Measurements from ENCODE around the gene GSN.

GSN gene

DNA sequence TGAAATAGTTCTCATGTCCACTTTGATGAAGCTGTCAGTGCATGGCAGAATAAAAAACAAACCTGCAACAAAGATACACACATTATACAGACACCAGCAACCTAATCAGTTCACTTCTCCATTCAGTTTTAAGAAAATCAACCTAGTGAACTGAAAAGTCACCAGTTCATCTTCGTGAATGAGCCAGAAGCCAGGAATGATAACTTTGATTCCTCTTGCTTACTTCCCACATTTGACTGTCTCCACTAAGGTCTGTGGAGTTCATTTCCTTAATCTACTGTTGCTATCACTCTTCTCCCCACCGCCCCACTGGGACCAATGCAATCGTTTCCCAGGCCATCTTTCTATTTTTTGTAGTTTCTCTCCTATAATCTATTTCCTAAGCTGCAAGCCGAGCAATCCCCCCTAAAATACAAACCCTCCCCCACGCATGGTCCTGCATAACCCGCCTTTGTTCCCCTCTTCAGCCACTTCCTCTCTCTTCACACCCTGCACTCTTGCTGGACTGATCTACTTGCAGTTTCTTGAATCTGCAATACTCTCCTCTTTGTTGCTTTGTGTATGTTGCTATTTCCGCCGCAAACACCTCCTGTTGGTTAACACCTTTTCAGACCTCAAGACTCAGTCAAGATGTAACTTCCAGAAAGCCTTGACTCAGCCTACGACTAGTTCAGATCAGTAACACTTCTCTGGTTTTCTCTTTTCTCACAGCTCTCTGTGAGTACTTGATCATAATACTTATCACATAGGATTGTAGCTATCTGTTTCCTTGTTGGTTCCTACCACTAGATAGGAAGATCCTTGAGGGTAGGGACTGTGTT lies 85.5 kb downstream of the GSN start:
- no peak for DNase-seq (ENCODE audit: low read depth)

DNA sequence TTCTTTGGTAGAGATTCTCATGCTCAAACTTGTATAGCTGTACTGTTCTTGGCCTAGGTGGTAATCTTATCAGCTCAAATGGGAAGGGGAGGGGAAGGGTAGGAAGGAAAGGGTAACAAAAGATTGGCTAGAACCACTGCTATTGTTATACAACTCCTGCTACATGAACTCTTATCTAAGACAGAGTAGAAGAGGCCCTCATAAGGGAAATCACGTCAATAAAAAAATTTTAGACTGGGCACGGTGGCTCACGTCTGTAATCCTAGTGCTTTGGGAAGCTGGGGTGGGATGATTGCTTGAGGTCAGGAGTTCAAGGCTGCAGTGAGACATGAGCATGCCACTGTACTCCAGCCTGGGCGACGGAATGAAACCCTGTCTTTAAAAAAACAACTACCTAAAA lies 86.2 kb downstream of the GSN start:
- no peak for DNase-seq (ENCODE audit: low read depth)

GRCh38 chr9:121354762-121355161 lies 86.8 kb downstream of the GSN start:
- no peak for DNase-seq (ENCODE audit: low read depth)

DNA sequence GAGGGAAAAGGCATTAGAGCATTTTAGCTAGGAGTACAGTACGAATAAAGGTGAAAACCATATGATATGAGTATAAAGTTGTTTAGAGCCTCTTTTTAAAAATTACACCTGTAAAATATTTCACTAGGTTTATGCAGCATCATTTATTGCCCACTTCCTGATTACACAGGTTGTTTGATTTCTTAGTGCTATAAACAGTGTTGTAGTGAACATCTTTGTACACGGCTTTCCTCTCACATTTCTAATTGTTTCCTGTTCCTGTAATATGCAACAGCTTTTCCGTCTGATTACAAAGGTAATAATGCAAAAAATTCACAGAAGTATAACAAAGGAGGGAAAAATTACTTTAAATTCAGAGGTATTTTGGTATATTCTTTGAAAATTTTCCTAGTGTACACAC lies 89.0 kb downstream of the GSN start:
- DNase-seq (ENCODE audit: low read depth), result no peak

GRCh38 chr9:121358751-121359150 lies 90.8 kb downstream of the GSN start:
- no peak for DNase-seq (ENCODE audit: low read depth)

- DNase-seq (ENCODE audit: low read depth), result peak; percentile 90
Measured at GRCh38 chr9:121359351-121360294, 91.7 kb downstream of the GSN start.

DNA sequence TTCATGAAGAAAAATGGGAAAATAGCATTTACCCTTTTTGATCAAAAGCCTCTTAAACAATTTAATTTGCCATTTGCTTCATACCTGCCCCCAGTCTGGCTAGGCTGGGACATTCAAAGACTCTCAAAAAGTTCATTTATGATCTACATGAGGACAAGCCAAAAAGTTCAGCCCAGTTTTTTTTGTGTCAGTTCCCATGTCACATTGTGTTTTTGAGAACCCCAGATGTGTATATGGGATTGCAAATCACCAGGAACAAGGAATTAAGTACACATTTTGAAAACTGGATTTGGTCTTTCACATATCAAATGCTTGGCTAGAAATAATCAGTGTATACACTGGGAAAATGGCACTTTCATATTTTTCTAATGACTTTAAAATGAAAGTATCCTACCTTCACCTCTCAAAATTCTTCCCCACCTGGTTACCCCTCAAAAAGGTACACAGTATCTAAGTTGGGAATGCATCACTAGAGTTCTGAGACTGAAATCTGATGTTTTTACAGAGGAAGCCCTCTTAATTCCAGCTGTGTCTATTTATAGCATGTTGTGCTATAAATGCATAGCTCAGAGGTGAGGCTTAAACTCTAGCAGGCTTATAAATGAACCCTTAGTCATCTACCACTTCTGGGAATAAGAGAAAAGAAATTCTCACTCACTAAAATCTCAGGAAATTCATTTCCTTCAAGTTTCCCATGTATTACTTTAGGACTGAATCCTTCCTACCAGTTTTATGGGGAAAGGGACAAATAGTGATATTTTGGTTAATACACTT lies 92.8 kb downstream of the GSN start:
- DNase-seq (ENCODE audit: low read depth), result peak; percentile 94

DNA sequence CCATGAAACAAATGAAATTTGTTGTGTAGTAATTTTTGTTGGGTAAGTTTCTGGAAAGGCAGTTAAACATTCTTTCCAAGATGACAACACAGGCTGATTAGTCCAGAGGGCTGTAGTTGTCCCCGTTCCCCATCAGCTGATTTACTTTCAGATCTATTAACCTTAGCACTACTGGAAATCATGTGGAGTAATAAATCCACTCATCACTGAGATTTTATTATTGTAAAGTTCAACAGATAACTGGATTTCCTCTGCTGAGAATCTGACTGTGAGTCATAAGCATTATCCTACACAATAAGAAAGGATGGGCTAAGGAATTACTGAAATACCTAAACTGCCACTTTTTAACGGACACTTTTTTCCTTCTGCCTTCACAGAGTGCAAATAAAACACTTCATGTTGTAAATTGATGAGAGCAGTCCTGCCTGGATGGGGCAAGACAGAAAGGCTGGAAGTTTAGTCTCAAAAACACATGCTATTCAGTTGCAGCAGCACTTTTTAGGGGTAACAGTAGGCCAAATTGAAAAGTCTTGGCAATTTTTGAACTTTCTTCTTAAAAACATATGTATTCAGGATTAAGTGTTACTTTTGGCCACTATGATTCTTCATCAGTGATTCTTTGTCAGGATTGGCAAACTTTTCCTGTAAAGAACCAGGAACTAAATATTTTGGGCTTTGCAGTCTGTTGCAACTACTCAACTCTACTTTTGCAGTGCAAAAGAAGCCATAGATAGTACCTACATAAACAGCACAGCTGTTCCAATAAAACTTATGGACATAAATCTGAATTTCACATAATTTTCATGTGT lies 95.1 kb downstream of the GSN start:
- peak; percentile 96 for DNase-seq (ENCODE audit: low read depth)

DNA sequence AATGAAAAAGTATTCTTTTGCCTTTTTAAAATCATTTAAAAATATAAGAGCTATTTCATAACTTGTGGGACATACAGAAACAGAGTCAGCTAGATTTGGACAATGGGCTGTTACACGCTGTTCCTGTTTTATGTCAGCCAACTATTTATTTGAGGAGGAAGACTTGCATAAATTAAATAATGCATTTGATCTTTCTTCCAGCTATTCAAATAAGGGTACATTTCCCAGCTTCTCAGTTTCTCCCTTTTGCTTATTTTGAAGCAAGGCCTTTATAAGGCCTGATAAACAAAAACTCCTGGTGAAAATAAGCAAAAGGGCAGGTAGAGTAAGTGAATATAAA lies 95.6 kb downstream of the GSN start:
- no peak for DNase-seq (ENCODE audit: low read depth)

GRCh38 chr9:121364077-121364476 lies 96.1 kb downstream of the GSN start:
- DNase-seq (ENCODE audit: low read depth), result no peak

DNA sequence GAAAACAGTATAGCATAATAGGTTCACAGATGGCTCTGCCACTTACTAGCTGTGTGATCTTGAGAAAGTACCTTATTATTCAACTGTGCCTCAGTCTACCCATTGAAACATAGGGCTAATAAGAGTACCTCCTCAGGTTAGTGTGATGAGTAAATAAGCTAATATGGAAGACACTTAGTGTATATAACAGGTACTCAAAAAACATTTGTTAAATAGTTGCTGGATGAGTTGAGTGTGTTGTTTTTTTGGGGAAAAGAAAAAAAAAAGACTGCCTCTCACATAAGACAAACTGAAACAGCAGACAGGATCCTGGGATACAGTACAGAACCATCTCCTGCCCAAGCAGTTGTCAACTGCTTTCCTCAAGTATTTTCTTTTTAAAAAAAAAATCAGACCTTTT lies 96.9 kb downstream of the GSN start:
- DNase-seq (ENCODE audit: low read depth), result no peak

DNA sequence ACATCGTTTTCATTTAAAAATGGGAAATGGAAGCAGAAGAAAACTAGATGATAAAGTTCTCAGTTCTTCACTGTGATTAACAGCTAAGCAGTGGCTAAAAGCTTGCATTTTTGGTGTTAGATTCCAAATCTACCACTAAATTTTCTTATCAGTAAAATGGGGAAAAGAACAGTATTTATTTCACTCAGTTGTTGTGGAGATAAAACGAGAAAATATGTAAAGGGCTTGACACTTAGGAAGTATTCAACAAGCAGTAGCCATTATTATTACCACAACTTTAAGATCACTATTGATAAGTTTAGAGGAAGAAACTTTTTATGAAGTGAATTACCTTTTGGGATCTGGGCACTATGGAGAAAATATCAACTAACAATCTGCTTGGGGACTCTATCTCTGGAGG lies 97.6 kb downstream of the GSN start:
- DNase-seq (ENCODE audit: low read depth), result no peak

GRCh38 chr9:121366611-121367192 lies 98.7 kb downstream of the GSN start:
- DNase-seq (ENCODE audit: low read depth), result no peak

GRCh38 chr9:121367306-121368137 lies 99.6 kb downstream of the GSN start:
- peak; percentile 73 for DNase-seq (ENCODE audit: low read depth)

DNA sequence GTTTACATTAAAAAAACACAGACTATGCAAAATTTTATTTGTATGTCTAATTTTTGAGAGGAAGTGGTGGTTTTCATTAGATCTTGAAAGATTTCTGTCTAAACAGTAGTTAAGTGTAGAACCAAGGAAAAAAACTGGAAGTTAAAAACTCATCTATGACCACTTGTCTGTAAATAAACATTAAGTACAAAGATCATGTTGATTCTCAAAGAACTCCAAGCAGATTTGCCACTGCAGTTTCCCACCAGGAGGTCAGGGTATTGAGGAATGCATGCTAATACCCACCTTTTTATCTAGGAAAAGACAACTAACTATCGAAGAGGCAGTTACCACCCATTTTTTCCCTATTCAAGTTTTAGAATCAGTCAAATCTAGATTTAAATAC lies 100.2 kb downstream of the GSN start:
- DNase-seq (ENCODE audit: low read depth), result no peak

GRCh38 chr9:121368745-121369144 lies 100.8 kb downstream of the GSN start:
- no peak for DNase-seq (ENCODE audit: low read depth)

- peak; percentile 94 for DNase-seq (ENCODE audit: low read depth)
Measured at GRCh38 chr9:121369595-121370265, 101.8 kb downstream of the GSN start, which contains the start of gene STOM. Gene STOM (minus strand): TSS chr9:121370250. CDS start chr9:121370187, 63 bp downstream.

- no peak for DNase-seq (ENCODE audit: low read depth)
Measured at GRCh38 chr9:121371495-121372061, 103.6 kb downstream of the GSN start.

Measured in EH (cell line).